ENCODE data around the gene WDR20. TPM values are rescaled to one million over a fixed set of nuclear protein-coding genes. Genes with fewer than 3 reads are reported as not detected.
"Not testable (repeated sequence)": the region's sequence is repeated elsewhere in the genome, so short reads cannot be mapped to it uniquely, and the experiment has no call there.

The WDR20 gene, protein sequence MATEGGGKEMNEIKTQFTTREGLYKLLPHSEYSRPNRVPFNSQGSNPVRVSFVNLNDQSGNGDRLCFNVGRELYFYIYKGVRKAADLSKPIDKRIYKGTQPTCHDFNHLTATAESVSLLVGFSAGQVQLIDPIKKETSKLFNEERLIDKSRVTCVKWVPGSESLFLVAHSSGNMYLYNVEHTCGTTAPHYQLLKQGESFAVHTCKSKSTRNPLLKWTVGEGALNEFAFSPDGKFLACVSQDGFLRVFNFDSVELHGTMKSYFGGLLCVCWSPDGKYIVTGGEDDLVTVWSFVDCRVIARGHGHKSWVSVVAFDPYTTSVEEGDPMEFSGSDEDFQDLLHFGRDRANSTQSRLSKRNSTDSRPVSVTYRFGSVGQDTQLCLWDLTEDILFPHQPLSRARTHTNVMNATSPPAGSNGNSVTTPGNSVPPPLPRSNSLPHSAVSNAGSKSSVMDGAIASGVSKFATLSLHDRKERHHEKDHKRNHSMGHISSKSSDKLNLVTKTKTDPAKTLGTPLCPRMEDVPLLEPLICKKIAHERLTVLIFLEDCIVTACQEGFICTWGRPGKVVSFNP
- 12.9 TPM for polyA plus RNA-seq (2013, experiment 1 of 2; ENCODE audit: insufficient read length)
- 13.2 TPM for polyA plus RNA-seq (2013, experiment 2 of 2; ENCODE audit: insufficient read length)

- peak; percentile 95 for DNase-seq
These were observed at the start of gene WDR20 for GRCh38 chr14:102139286-102140026. Gene WDR20 (plus strand): TSS chr14:102139897. CDS start chr14:102139924, 27 bp downstream.

GRCh38 chr14:102090713-102091112 lies 49.0 kb upstream of the WDR20 start:
- no peak for DNase-seq

DNA sequence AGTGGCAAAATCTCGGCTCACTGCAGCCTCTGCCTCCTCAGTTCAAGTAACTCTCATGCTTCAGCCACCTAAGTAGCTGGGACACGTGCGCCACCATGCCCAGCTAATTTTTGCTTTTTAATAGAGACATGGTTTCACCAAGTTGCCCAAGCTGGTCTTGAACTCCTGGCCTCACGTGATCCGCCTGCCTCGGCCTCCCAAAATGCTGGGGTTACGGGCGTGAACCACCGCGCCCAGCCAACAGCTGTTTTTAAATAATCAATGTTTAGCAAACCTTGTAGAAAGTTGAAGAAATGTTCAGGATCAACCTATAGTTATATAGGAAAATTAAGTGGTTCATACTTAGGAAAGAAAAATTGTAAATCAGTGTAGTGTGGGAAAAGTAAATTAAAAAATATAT lies 46.9 kb upstream of the WDR20 start:
- DNase-seq, result no peak

GRCh38 chr14:102094101-102094500 lies 45.6 kb upstream of the WDR20 start:
- DNase-seq, result no peak

DNA sequence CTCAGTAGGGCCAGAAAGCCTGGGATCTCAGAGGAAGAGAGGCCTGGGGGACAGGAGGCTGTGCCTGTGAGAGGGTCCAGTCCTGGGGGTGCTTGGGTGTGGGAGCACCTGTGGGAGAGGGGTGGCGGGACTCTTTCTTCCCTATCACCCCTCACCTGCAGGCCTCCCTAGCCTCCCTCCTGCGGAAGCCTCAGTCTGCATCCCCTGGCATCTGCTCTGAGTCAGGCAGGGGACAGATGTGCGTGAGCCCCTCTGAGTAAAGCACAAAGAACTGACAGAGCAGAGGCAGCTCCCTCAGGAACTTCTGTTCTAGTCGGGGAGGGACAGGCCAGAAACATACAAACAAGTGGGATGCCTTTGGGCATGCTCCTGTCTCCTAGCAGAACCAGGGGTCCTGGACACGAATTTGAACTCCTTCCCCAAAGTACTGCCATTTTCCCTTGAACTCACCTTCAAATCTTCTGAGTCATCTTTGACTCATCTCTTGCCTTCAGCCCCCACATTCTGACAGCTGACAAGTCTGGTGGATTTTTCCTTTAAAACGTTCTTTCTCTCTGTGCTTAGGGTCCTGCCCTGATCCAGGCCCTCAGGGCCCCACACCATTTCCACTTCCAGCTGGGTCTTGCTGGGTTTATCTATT lies 44.3 kb upstream of the WDR20 start:
- DNase-seq, result peak; percentile 14

GRCh38 chr14:102095871-102096568 lies 43.7 kb upstream of the WDR20 start:
- DNase-seq, result no peak

DNA sequence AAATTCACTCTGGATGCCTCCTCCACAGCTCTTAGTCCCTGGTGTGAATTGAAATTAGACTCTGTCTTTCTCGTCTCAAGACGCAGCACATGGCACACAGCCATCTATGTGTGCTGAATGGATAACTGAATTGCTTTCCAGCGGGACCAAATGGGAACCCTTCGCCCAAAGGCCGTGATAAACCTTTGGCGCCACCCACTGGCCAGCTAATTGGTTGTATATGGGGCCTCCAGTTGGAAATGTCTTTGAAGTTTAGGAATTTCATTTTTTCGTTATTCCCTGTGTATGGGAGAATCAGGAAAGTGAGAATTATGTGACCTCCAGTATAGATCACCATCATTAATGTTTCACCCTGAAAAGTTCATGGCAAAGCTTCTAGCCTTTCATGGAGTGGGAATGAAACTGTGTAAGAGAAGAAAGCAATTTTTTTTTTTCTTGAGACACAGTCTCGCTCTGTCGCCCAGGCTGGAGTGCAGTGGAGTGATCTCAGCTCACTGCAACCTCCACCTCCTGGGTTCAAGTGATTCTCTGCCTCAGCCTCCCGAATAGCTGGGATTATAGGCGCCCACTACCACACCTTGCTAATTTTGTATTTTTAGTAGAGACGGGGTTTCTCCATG lies 43.0 kb upstream of the WDR20 start:
- DNase-seq, result peak; percentile 79

GRCh38 chr14:102097441-102098135 lies 42.1 kb upstream of the WDR20 start:
- no peak for DNase-seq

DNA sequence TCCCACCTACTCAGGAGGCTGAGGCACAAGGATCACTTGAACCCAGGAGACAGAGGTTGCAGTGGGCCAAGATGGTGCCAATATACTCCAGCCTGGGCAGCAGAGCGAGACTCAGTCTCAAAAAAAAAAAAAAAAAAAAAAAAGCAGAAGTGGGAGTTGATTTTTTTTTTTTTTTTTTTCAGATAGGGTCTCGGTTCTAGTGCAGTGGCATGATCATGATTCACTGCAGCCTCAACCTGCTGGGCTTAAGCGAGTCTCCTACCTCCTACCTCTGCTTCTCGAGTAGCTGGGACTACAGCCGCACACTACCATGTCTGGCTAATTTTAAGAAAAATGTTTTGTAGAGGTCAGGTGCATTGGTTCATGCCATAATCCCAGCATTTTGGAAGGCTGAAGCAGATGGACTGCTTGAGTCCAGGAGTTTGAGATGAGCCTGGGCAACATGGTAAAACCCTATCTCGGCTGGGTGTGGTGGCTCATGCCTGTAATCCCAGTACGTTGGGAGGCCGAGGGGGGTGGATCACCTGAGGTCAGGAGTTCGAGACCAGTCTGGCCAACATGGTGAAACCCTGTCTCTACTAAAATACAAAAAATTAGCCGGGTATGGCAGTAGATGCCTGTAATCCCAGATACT lies 36.5 kb upstream of the WDR20 start:
- DNase-seq, result no peak

DNA sequence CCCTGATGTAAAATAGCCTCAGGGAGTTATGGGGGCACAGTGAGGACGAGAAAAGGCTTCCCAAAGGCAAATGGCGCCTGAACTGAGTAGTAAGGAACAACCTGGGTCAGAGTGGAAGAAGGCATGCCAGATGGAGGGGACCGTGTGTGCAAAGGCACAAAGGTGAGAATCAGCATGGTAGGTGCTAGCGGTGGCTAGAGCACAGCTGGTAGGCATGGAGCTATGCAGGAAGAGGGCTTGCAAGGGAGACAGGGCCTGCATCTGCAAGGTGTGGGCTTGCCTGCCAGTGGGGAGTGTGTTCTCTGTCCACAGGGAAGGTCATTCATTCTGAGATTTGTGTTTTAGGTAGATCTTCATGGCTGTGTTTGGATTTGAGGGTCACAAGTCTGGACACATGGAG lies 34.3 kb upstream of the WDR20 start:
- no peak for DNase-seq

GRCh38 chr14:102109332-102109731 lies 30.4 kb upstream of the WDR20 start:
- not testable (repeated sequence) for DNase-seq

GRCh38 chr14:102111101-102111500 lies 28.6 kb upstream of the WDR20 start:
- DNase-seq, result no peak

- DNase-seq, result no peak
These were observed 23.1 kb upstream of the WDR20 start for GRCh38 chr14:102116361-102117180.

- DNase-seq, result no peak
These were observed 21.8 kb upstream of the WDR20 start for GRCh38 chr14:102117852-102118251.

DNA sequence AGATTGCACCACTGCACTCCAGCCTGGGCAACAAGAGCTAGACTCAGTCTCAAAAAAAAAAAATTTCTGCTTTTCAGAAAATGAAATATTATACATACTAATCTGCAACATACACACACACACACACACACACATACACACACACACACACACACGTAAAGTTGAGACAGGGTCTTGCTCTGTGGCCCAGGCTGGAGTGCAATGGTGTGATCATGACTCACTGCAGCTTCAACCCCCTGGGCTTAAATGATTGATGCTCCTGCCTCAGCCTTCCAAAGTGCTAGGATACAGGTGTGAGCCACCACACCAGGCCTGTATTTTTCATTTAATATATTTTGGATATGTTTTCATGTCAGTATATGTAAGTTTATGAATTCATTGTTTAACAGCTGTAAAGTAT lies 18.8 kb upstream of the WDR20 start:
- no peak for DNase-seq

DNA sequence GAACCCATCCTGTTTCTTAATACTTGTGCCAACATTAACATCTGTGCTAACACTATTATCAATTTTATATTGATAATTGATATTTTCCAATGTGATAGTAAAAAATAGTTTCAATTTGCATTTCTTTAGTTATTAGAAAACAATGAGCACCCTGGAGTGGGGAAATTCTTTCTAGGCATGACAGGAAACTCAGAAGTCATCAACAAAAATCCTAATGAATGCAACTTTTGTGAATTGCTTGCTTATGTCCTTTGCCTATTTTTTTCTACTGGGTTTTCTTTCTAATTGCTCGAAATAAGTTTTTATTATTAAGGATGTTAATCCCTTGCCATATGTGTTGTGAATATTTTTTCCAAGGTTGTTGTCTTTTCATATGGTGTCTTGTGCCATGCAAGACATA lies 18.1 kb upstream of the WDR20 start:
- no peak for DNase-seq

GRCh38 chr14:102124419-102124818 lies 15.3 kb upstream of the WDR20 start:
- DNase-seq, result no peak

DNA sequence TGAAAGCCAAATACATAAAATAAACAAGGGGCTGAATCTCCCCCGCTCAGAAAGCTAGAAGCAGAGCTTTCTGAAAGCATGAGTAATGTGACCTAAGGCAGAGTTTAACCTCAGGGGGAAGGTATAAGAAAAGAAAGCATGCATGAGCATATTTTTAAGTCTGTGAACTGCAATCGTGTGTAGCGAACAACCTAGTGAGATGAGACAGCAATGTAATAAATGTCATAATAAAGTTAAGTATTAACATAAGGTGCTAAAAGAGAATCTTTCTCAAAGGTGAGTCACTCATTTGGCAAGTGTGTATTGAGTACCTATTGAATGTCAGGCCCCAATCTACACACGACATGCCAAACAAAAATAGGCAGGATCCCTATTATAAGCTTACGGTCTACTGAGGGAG lies 14.2 kb upstream of the WDR20 start:
- DNase-seq, result no peak

- DNase-seq, result no peak
These were observed 12.8 kb upstream of the WDR20 start for GRCh38 chr14:102126807-102127455.

Measured in fibroblast of skin of abdomen (primary cell).